ENCODE data around the gene RAB28. TPM values are rescaled to one million over a fixed set of nuclear protein-coding genes. Genes with fewer than 3 reads are reported as not detected.

Gene RAB28
- total and polyA plus RNA-seq, 9 of the 15 experiments (the other 6 are each of a cell fraction or from before 2014, with no cell fraction given): 6.7 to 40.4 (median 23.0) TPM

DNA sequence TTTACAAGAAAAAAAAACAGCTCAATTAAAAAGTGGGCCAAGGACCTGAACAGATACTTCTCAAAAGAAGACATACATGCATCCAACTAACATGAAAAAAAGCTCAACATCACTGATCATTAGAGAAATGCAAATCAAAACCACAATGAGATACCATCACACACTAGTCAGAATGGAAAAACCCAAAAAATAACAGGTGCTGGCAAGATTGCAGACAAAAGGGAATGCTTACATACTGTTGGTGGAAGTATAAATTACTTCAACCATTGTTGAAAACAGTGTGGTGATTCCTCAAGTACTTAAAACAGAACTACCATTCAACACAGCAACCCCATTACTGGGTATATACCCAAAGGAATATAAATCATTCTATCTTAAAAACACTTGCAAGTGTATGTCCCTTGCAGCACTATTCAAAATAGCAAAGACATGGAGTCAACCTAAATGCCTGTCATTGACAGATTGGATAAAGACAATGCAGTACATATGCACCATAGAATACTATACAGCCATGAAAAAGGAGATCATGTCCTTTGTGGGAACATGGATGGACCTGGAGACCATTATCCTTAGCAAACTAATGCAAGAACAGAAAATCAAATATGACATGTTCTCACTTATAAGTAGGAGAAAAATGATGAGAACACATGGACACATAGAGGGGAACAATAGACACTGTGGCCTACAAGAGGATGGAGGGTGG is 97.6 kb downstream of the RAB28 start (continued):
- TF ChIP-seq, protein P1, sequence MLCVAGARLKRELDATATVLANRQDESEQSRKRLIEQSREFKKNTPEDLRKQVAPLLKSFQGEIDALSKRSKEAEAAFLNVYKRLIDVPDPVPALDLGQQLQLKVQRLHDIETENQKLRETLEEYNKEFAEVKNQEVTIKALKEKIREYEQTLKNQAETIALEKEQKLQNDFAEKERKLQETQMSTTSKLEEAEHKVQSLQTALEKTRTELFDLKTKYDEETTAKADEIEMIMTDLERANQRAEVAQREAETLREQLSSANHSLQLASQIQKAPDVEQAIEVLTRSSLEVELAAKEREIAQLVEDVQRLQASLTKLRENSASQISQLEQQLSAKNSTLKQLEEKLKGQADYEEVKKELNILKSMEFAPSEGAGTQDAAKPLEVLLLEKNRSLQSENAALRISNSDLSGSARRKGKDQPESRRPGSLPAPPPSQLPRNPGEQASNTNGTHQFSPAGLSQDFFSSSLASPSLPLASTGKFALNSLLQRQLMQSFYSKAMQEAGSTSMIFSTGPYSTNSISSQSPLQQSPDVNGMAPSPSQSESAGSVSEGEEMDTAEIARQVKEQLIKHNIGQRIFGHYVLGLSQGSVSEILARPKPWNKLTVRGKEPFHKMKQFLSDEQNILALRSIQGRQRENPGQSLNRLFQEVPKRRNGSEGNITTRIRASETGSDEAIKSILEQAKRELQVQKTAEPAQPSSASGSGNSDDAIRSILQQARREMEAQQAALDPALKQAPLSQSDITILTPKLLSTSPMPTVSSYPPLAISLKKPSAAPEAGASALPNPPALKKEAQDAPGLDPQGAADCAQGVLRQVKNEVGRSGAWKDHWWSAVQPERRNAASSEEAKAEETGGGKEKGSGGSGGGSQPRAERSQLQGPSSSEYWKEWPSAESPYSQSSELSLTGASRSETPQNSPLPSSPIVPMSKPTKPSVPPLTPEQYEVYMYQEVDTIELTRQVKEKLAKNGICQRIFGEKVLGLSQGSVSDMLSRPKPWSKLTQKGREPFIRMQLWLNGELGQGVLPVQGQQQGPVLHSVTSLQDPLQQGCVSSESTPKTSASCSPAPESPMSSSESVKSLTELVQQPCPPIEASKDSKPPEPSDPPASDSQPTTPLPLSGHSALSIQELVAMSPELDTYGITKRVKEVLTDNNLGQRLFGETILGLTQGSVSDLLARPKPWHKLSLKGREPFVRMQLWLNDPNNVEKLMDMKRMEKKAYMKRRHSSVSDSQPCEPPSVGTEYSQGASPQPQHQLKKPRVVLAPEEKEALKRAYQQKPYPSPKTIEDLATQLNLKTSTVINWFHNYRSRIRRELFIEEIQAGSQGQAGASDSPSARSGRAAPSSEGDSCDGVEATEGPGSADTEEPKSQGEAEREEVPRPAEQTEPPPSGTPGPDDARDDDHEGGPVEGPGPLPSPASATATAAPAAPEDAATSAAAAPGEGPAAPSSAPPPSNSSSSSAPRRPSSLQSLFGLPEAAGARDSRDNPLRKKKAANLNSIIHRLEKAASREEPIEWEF (CRISPR knock-in tag; IDR thresholded peaks at IDR 0.05): no peak
- TF ChIP-seq DIDO1 (tag; IDR thresholded peaks at IDR 0.05; ENCODE audit: low read depth) (no peak), ZNF431 (CRISPR knock-in tag; IDR thresholded peaks at IDR 0.05) (no peak), U2AF2 (optimal IDR thresholded peaks at IDR 0.05; ENCODE audit: low read depth, low read length) (no peak), DEAF1 (CRISPR knock-in tag; IDR thresholded peaks at IDR 0.05) (no peak), MXD1 (CRISPR knock-in tag; IDR thresholded peaks at IDR 0.05; ENCODE audit: borderline replicate concordance, poor library complexity, severe bottlenecking) (no peak), SIRT6 (IDR thresholded peaks at IDR 0.05; ENCODE audit: low read depth, low read length) (no peak), HOXB6 (CRISPR knock-in tag; IDR thresholded peaks at IDR 0.05; ENCODE audit: borderline replicate concordance) (no peak), GTF2A2 (tag; IDR thresholded peaks at IDR 0.05) (no peak), ZNF696 (CRISPR knock-in tag; conservative IDR thresholded peaks at IDR 0.05) (no peak), NR2C2 (CRISPR knock-in tag; IDR thresholded peaks at IDR 0.05) (no peak), NR2C2 (tag; IDR thresholded peaks at IDR 0.05) (no peak), RHOXF2B (CRISPR knock-in tag; conservative IDR thresholded peaks at IDR 0.05) (no peak), TARDBP (IDR thresholded peaks at IDR 0.05) (no peak), ZNF282 (CRISPR knock-in tag; IDR thresholded peaks at IDR 0.05) (no peak), CHD4 (IDR thresholded peaks at IDR 0.05; ENCODE audit: insufficient read depth, insufficient replicate concordance, low read depth, low read length, poor library complexity, severe bottlenecking) (peak; percentile 53), ID3 (CRISPR knock-in tag; IDR thresholded peaks at IDR 0.05) (no peak), ID3 (tag; IDR thresholded peaks at IDR 0.05) (no peak)
- TF ChIP-seq, protein P2, sequence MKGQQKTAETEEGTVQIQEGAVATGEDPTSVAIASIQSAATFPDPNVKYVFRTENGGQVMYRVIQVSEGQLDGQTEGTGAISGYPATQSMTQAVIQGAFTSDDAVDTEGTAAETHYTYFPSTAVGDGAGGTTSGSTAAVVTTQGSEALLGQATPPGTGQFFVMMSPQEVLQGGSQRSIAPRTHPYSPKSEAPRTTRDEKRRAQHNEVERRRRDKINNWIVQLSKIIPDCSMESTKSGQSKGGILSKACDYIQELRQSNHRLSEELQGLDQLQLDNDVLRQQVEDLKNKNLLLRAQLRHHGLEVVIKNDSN (CRISPR knock-in tag; IDR thresholded peaks at IDR 0.05): no peak
